ENCODE data around the gene GPR65. TPM values are rescaled to one million over a fixed set of nuclear protein-coding genes. Genes with fewer than 3 reads are reported as not detected.
A peak's percentile ranks its signal among the peaks of the same experiment; 100 is the strongest.

The GPR65 gene
- total RNA-seq, 2 donors from 2014 or later, result 0.57 to 0.73 TPM

DNA sequence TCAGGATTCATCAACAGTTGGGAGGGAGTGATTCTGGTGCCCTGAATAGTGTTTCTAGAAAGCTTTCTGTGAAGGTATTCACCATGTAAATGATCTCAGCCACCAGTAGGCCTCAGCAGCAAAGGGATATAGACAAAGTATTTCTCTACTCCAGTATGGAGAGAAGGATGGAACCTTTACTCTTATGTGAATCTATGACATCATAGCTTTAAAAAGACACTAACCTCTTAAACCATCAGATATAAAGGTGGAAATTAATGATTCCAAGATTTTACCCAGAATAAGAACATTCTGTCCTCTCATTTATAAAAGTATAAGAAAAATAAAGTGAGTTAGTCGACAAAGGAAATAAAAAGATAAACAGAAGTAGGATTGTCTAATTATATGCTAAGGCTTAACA lies 4.6 kb downstream of the GPR65 start:
- Histone ChIP-seq H3K36me3 (no peaks in the 10 kb centered on the region), H3K27ac (no peak overlapping the region), H3K4me1 (replicated peaks) (no peaks in the 10 kb centered on the region), H3K4me3 (no peak overlapping the region), H3K27me3 (replicated peaks; ENCODE audit: insufficient read depth) (no peaks in the 10 kb centered on the region), H3K9me3 (no peaks in the 10 kb centered on the region)
- 67% methylated on average over 1 of the region's 1 CpG for WGBS
- intact Hi-C loops (cut with DNase I), result no loop called here
- TF ChIP-seq, protein P1, sequence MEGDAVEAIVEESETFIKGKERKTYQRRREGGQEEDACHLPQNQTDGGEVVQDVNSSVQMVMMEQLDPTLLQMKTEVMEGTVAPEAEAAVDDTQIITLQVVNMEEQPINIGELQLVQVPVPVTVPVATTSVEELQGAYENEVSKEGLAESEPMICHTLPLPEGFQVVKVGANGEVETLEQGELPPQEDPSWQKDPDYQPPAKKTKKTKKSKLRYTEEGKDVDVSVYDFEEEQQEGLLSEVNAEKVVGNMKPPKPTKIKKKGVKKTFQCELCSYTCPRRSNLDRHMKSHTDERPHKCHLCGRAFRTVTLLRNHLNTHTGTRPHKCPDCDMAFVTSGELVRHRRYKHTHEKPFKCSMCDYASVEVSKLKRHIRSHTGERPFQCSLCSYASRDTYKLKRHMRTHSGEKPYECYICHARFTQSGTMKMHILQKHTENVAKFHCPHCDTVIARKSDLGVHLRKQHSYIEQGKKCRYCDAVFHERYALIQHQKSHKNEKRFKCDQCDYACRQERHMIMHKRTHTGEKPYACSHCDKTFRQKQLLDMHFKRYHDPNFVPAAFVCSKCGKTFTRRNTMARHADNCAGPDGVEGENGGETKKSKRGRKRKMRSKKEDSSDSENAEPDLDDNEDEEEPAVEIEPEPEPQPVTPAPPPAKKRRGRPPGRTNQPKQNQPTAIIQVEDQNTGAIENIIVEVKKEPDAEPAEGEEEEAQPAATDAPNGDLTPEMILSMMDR (IDR thresholded peaks at IDR 0.05), result no peak
- TF ChIP-seq POLR2AphosphoS5 (IDR thresholded peaks at IDR 0.05) (no peak), POLR2A (IDR thresholded peaks at IDR 0.05) (no peak)
- DNase-seq (ENCODE audit: low spot score), result no peak

DNA sequence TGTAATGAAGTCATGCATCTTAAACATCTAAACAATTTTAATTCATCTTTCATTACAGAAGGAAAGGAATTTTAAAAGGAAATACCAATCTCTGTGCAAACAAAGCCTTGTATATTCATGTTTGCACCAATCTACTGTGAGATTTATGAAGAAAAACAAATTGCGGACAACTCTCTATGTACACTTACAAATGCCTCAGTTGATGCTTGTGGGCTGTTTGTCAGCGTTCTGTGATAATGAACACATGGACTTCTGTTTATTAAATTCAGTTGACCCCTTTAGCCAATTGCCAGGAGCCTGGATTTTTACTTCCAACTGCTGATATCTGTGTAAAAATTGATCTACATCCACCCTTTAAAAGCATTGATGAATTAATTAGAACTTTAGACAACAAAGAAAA lies 5.4 kb downstream of the GPR65 start:
- Histone ChIP-seq H3K4me1 (replicated peaks) (no peaks in the 10 kb centered on the region), H3K9me3 (no peaks in the 10 kb centered on the region), H3K4me3 (no peak overlapping the region), H3K36me3 (no peaks in the 10 kb centered on the region), H3K27ac (no peak overlapping the region), H3K27me3 (replicated peaks; ENCODE audit: insufficient read depth) (no peaks in the 10 kb centered on the region)
- 39% methylated on average over 2 of the region's 2 CpGs for WGBS
- TF ChIP-seq POLR2A (IDR thresholded peaks at IDR 0.05), result no peak
- TF ChIP-seq, protein P1 (IDR thresholded peaks at IDR 0.05), result no peak
- no peak for TF ChIP-seq POLR2AphosphoS5 (IDR thresholded peaks at IDR 0.05)
- DNase-seq (ENCODE audit: low spot score), result no peak
- intact Hi-C loops (cut with DNase I), result loop anchor here (10.0 kb wide), 1 partner anchor 374 kb away; the partner anchor contains the start of gene SPATA7

DNA sequence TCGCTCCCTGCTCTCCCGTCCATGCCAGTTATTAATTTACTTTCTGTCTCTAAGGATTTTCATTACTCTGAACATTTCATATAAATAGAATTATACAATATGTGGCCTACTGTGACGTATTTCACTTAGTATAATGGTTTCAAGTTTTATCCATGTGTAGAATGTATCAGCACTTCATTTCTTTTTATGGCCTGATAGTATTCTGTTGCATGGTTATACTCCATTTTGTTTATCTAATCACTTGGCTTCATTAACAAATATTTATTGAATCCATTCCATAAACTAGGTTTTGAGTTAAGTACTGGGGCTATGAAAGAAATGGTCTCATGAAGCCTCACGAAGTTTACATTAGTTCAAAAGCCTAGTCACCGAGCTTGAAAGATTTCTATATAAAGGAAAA lies 7.6 kb downstream of the GPR65 start:
- no peak overlapping the region for H3K27ac ChIP-seq
- 72% methylated on average over 5 of the region's 5 CpGs for WGBS
- TF ChIP-seq, protein P1 (IDR thresholded peaks at IDR 0.05), result no peak
- TF ChIP-seq POLR2A (IDR thresholded peaks at IDR 0.05) (no peak), POLR2AphosphoS5 (IDR thresholded peaks at IDR 0.05) (no peak)
- H3K36me3 ChIP-seq, result no peaks in the 10 kb centered on the region
- DNase-seq (ENCODE audit: low spot score), result no peak
- H3K9me3 ChIP-seq, result no peaks in the 10 kb centered on the region
- no peaks in the 10 kb centered on the region for H3K27me3 ChIP-seq (replicated peaks; ENCODE audit: insufficient read depth)
- intact Hi-C loops (cut with DNase I), result loop anchor here (10.0 kb wide), 1 partner anchor 372 kb away; the partner anchor contains the start of gene SPATA7
- H3K4me3 ChIP-seq, result no peak overlapping the region
- H3K4me1 ChIP-seq (replicated peaks), result no peaks in the 10 kb centered on the region

DNA sequence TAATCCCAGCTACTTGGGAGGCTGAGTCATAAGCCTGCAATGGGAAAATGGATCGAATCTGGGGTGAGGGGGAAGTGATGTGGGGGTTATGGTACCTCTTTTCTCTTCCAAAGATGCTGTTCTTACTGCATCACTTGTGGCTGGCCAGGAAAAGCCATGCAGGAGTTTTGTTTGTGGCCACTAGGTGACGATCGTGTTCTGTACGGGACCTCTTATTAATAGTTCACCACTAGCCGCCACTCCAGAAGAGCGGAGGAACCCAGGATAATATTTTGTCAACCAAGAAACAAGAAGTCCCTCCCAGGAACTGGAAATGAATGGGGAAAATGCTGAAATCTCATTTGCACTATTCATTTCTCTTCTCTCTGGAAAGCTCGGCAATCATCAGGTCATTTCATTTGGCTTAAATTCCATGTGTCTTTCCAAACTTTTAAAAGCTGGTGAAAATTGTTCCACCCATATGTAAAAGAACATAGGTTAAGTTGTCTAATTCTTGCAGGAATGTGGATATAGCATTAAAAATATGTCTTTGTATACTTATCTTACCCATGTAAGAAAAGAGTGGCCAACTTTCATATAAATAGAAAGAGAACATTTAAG lies 8.9 kb downstream of the GPR65 start:
- DNase-seq (ENCODE audit: low spot score), result peak; percentile 67

More for the DNA sequence above, 8.9 kb downstream of the GPR65 start:
- no peak for TF ChIP-seq POLR2A (IDR thresholded peaks at IDR 0.05)
- TF ChIP-seq, protein P1 (IDR thresholded peaks at IDR 0.05), result peak; percentile 70 to 87 (median 86)
- Histone ChIP-seq H3K36me3 (no peaks in the 10 kb centered on the region), H3K4me3 (no peak overlapping the region), H3K4me1 (replicated peaks) (no peaks in the 10 kb centered on the region), H3K27ac (no peak overlapping the region), H3K27me3 (replicated peaks; ENCODE audit: insufficient read depth) (no peaks in the 10 kb centered on the region), H3K9me3 (no peaks in the 10 kb centered on the region)
- intact Hi-C loops (cut with DNase I), result loop anchor here (10.0 kb wide), 1 partner anchor 371 kb away; the partner anchor contains the start of gene SPATA7
- 1% methylated on average over 7 of the region's 7 CpGs for WGBS

Data from prostate gland (tissue), 2 donors.